HCT116 (cell line): Measurements from ENCODE around the gene EGLN3.

Experiments
- CBX3 ChIP-seq: IDR thresholded peaks from 2 replicates; pipeline ENCODE4 v1.6.1; 2012; ENCODE audit warnings: low read depth
- CTCF ChIP-seq, 3 experiments: fragments of 200-600 bp in 1 of 3; sonication (generic) in 1 of 3; IDR thresholded peaks in 2 of 3; conservative IDR thresholded peaks in 1 of 3; 2 replicates each; pipeline ENCODE4 v1.5.1; 2012 to 2017; ENCODE audit warnings: low read depth in 2 of 3, low read length in 2 of 3, antibody characterized with exemption in 1 of 3, borderline replicate concordance in 1 of 3, control low read depth in 1 of 3, mild to moderate bottlenecking in 1 of 3, mixed read lengths in 1 of 3, mixed run types in 1 of 3, moderate library complexity in 1 of 3; ENCODE audit not compliant: insufficient read depth in 1 of 3
- EZH2 ChIP-seq: fragments of 200-600 bp; sonication (generic); IDR thresholded peaks from 2 replicates; pipeline ENCODE4 v1.6.1; 2017; ENCODE audit warnings: antibody characterized with exemption, mixed run types
- JUND ChIP-seq: IDR thresholded peaks from 2 replicates; pipeline ENCODE4 v1.6.1; 2012
- MAX ChIP-seq: IDR thresholded peaks from 2 replicates; pipeline ENCODE4 v1.6.1; 2012
- POLR2A ChIP-seq: IDR thresholded peaks from 2 replicates; pipeline ENCODE4 v1.7.0; 2011; ENCODE audit warnings: borderline replicate concordance; ENCODE audit not compliant: insufficient read depth, insufficient read length; ENCODE audit errors: extremely low read depth
- POLR2AphosphoS5 ChIP-seq: IDR thresholded peaks from 2 replicates; pipeline ENCODE4 v1.6.1; 2011; ENCODE audit warnings: mild to moderate bottlenecking, low read depth, low read length, moderate library complexity
- REST ChIP-seq: IDR thresholded peaks from 2 replicates; pipeline ENCODE4 v1.6.1; 2012; ENCODE audit warnings: low read depth
- YY1 ChIP-seq: IDR thresholded peaks from 2 replicates; pipeline ENCODE4 v1.6.1; 2011; ENCODE audit warnings: low read length, low read depth, moderate library complexity, mild to moderate bottlenecking; ENCODE audit not compliant: insufficient replicate concordance; ENCODE audit errors: extremely low read depth

GRCh38 chr14:33945210-33946088, 5.4 kb downstream of the EGLN3 start:
- TF ChIP-seq CTCF (IDR thresholded peaks at IDR 0.05 in 2 of 3, conservative IDR thresholded peaks at IDR 0.05 in 1 of 3; ENCODE audit: borderline replicate concordance in 1 of 3, insufficient read depth in 1 of 3, low read depth in 2 of 3, low read length in 2 of 3) (no peak), CBX3 (no peak), POLR2A (no peak), POLR2AphosphoS5 (no peak), EZH2 (no peak), YY1 (no peak), MAX (no peak), JUND (no peak), REST (no peak)
